ENCODE data around the gene RABL2A. TPM values are rescaled to one million over a fixed set of nuclear protein-coding genes. Genes with fewer than 3 reads are reported as not detected.

Gene RABL2A
- polyA plus RNA-seq, 2 of the 4 experiments (the other 2 are of a cell fraction), result 13.0 to 20.8 TPM

DNA sequence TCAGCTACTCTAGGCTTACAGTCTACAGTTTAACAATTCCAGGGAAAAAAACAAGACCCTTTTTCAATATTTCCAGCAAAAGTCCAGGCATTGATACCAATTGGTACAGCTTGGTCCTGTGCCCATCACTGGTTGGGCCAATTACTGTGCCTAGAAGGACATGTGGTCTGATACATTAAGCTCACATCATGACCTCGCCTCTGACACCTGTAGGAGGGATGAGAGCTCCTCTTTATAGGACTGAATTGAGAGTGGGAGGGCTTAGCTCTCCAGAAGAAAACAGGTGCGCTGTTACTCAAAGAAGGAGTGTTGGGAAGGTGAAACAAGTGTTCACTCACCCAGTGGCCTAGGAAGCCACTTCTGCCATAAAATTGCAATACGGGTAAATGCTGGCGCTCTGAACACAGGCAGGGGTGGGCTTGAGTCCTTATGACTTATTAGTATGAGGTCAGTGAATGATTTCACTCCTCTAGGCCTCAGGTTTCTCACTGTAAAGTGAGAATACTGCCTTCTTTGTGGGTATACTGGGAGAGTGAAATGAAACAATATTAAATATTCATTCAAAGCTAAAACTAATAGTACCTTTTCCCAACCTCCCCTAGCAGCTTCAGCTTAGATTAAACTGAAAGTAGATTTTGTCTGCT, 49.7 kb downstream of the RABL2A start:
- DNase-seq (ENCODE audit: low read depth in 1 of 2, low spot score in 1 of 2) (no peak), FAIRE-seq (no peak), ATAC-seq (no peak)
- 75% methylated on average over 4 of the region's 4 CpGs for WGBS (ENCODE audit: missing lambda C conversion rate)
- TF ChIP-seq, protein P1, sequence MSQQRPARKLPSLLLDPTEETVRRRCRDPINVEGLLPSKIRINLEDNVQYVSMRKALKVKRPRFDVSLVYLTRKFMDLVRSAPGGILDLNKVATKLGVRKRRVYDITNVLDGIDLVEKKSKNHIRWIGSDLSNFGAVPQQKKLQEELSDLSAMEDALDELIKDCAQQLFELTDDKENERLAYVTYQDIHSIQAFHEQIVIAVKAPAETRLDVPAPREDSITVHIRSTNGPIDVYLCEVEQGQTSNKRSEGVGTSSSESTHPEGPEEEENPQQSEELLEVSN (IDR thresholded peaks at IDR 0.05; ENCODE audit: borderline replicate concordance, low read depth), result no peak
- TF ChIP-seq RARB (CRISPR knock-in tag; IDR thresholded peaks at IDR 0.05) (no peak), HDAC2 (IDR thresholded peaks at IDR 0.05) (no peak), HEYL (CRISPR knock-in tag; IDR thresholded peaks at IDR 0.05) (no peak), EP300 (IDR thresholded peaks at IDR 0.05) (no peak), EHMT2 (IDR thresholded peaks at IDR 0.05; ENCODE audit: low read depth) (no peak), RNF2 (IDR thresholded peaks at IDR 0.05; ENCODE audit: borderline replicate concordance, low read depth) (no peak), CHD2 (IDR thresholded peaks at IDR 0.05; ENCODE audit: low read length, partially characterized antibody) (no peak), NR3C1 (IDR thresholded peaks at IDR 0.05) (no peak)
- TF ChIP-seq, protein P2, sequence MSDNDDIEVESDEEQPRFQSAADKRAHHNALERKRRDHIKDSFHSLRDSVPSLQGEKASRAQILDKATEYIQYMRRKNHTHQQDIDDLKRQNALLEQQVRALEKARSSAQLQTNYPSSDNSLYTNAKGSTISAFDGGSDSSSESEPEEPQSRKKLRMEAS (IDR thresholded peaks at IDR 0.05), result no peak
- POLR2A ChIA-PET, result no interaction called here
- no peak overlapping the region for H3K4me2 ChIP-seq
- H3K9me3 ChIP-seq, result no peaks in the 10 kb centered on the region
- H3K4me1 ChIP-seq, result no peaks in the 10 kb centered on the region
- CTCF ChIA-PET, result no interaction called here
- H3K27ac ChIP-seq, result no peak overlapping the region
- H3K4me3 ChIP-seq, result no peak overlapping the region

DNA sequence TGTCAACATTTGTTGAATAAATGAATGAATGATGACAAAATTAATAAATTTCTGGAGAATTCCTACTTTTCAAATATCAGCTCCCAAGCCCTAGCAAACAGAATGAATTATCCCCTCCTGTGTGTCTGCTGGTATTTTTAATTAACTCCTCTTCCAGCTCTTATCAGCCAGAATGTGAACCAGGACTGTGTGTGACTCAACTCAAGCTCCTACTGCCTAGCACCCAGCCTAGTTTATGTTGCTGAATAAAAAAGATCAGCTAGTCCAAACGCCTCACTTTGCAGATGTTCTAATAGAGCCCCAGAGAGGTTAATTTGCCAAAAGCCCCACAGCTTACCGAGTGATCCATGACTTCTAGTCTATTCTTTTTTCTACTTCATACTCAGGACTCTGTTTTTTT, 50.3 kb downstream of the RABL2A start:
- no peak for FAIRE-seq
- no peaks in the 10 kb centered on the region for H3K9me3 ChIP-seq
- no peak overlapping the region for H3K27ac ChIP-seq
- ChIA-PET POLR2A (no interaction called here), CTCF (no interaction called here)
- H3K4me3 ChIP-seq, result no peak overlapping the region
- DNase-seq (ENCODE audit: low read depth in 1 of 2, low spot score in 1 of 2), result no peak
- WGBS (ENCODE audit: missing lambda C conversion rate), result 37% methylated on average over 2 of the region's 2 CpGs
- no peak for ATAC-seq
- TF ChIP-seq, protein P2 (IDR thresholded peaks at IDR 0.05), result no peak
- TF ChIP-seq NPAS2 (CRISPR knock-in tag; IDR thresholded peaks at IDR 0.05; ENCODE audit: borderline replicate concordance) (no peak), SMC3 (IDR thresholded peaks at IDR 0.05) (no peak), HDAC2 (IDR thresholded peaks at IDR 0.05) (no peak), HOXB13 (CRISPR knock-in tag; IDR thresholded peaks at IDR 0.05; ENCODE audit: low read depth) (no peak), RFX5 (IDR thresholded peaks at IDR 0.05) (no peak), RARB (CRISPR knock-in tag; IDR thresholded peaks at IDR 0.05) (no peak), NFE2L2 (conservative IDR thresholded peaks at IDR 0.05; ENCODE audit: low read length) (no peak), HEYL (CRISPR knock-in tag; IDR thresholded peaks at IDR 0.05) (no peak), TP53 (CRISPR knock-in tag; IDR thresholded peaks at IDR 0.05) (no peak)
- TF ChIP-seq, protein P3, sequence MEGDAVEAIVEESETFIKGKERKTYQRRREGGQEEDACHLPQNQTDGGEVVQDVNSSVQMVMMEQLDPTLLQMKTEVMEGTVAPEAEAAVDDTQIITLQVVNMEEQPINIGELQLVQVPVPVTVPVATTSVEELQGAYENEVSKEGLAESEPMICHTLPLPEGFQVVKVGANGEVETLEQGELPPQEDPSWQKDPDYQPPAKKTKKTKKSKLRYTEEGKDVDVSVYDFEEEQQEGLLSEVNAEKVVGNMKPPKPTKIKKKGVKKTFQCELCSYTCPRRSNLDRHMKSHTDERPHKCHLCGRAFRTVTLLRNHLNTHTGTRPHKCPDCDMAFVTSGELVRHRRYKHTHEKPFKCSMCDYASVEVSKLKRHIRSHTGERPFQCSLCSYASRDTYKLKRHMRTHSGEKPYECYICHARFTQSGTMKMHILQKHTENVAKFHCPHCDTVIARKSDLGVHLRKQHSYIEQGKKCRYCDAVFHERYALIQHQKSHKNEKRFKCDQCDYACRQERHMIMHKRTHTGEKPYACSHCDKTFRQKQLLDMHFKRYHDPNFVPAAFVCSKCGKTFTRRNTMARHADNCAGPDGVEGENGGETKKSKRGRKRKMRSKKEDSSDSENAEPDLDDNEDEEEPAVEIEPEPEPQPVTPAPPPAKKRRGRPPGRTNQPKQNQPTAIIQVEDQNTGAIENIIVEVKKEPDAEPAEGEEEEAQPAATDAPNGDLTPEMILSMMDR (IDR thresholded peaks at IDR 0.05), result no peak
- no peaks in the 10 kb centered on the region for H3K4me1 ChIP-seq
- H3K4me2 ChIP-seq, result no peak overlapping the region

DNA sequence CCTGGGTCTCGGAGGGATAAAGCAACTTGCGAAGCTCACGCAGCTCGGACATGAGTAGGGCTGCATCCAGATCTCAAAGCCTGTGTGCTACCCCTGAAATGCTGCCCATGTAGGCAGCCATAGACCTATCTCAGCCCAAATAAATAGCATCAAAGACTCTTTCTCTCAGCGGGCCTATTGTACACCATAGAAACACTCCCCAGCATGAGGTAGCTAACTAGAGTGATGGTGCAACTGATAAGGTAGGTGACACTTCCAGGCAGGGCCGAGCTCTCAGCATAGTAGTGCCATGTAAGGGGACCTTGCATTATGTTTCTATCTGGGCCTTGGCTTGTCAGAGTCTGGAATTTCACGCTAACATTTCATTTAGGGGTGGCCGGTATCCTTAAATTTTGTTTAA, 52.4 kb downstream of the RABL2A start:
- H3K4me2 ChIP-seq, result no peak overlapping the region
- ChIA-PET POLR2A (no interaction called here), CTCF (no interaction called here)
- TF ChIP-seq SMC3 (IDR thresholded peaks at IDR 0.05), result no peak
- H3K4me3 ChIP-seq, result no peak overlapping the region
- H3K4me1 ChIP-seq, result no peaks in the 10 kb centered on the region
- WGBS (ENCODE audit: missing lambda C conversion rate), result 60% methylated on average over 8 of the region's 8 CpGs
- ATAC-seq (no peak), DNase-seq (ENCODE audit: low read depth in 1 of 2, low spot score in 1 of 2) (no peak), FAIRE-seq (no peak)
- no peak overlapping the region for H3K27ac ChIP-seq
- H3K9me3 ChIP-seq, result no peaks in the 10 kb centered on the region

DNA sequence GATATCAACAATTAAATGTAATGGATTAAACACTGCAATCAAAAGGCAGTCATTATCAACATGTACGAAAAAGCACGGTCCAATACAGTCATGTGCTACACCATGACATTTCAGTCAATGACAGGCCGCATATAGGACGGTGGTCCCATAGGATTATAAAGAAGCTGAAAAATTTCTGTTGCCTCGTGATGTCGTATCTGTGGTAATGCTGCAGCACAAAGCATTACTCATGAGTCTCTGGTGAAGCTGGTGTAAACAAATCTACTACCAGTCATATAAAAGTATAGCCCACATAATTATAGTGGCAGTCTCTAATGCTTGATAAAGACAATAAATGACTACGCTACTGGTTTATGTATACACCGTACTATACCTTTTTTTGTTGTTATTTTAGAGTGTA, 58.4 kb downstream of the RABL2A start:
- no peaks in the 10 kb centered on the region for H3K9me3 ChIP-seq
- H3K27ac ChIP-seq, result no peak overlapping the region
- H3K4me1 ChIP-seq, result no peaks in the 10 kb centered on the region
- no peak for ATAC-seq
- no peak for DNase-seq (ENCODE audit: low read depth in 1 of 2, low spot score in 1 of 2)
- H3K4me3 ChIP-seq, result no peak overlapping the region
- no peak for FAIRE-seq
- no peak overlapping the region for H3K4me2 ChIP-seq
- POLR2A ChIA-PET, result no interaction called here
- CTCF ChIA-PET, result no interaction called here
- 75% methylated on average over 8 of the region's 8 CpGs for WGBS (ENCODE audit: missing lambda C conversion rate)
- TF ChIP-seq NFE2L2 (conservative IDR thresholded peaks at IDR 0.05; ENCODE audit: low read length), result no peak
- no peak for TF ChIP-seq POLR2AphosphoS2 (conservative IDR thresholded peaks at IDR 0.05; ENCODE audit: low read length)
- TF ChIP-seq RCOR1 (IDR thresholded peaks at IDR 0.05; ENCODE audit: low read depth, low read length), result no peak
- no peak for TF ChIP-seq KDM5A (IDR thresholded peaks at IDR 0.05)
- TF ChIP-seq HOXB13 (CRISPR knock-in tag; IDR thresholded peaks at IDR 0.05; ENCODE audit: low read depth), result no peak
- TF ChIP-seq FOXS1 (CRISPR knock-in tag; IDR thresholded peaks at IDR 0.05), result no peak
- TF ChIP-seq, protein P4, sequence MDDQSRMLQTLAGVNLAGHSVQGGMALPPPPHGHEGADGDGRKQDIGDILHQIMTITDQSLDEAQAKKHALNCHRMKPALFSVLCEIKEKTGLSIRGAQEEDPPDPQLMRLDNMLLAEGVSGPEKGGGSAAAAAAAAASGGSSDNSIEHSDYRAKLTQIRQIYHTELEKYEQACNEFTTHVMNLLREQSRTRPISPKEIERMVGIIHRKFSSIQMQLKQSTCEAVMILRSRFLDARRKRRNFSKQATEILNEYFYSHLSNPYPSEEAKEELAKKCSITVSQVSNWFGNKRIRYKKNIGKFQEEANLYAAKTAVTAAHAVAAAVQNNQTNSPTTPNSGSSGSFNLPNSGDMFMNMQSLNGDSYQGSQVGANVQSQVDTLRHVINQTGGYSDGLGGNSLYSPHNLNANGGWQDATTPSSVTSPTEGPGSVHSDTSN (IDR thresholded peaks at IDR 0.05), result no peak
- TF ChIP-seq ZFP36 (IDR thresholded peaks at IDR 0.05; ENCODE audit: borderline replicate concordance, partially characterized antibody), result no peak
- TF ChIP-seq ZC3H11A (IDR thresholded peaks at IDR 0.05), result no peak
- TF ChIP-seq CBX2 (IDR thresholded peaks at IDR 0.05; ENCODE audit: borderline replicate concordance, low read depth), result no peak
- TF ChIP-seq, protein P5, sequence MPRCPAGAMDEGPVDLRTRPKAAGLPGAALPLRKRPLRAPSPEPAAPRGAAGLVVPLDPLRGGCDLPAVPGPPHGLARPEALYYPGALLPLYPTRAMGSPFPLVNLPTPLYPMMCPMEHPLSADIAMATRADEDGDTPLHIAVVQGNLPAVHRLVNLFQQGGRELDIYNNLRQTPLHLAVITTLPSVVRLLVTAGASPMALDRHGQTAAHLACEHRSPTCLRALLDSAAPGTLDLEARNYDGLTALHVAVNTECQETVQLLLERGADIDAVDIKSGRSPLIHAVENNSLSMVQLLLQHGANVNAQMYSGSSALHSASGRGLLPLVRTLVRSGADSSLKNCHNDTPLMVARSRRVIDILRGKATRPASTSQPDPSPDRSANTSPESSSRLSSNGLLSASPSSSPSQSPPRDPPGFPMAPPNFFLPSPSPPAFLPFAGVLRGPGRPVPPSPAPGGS (IDR thresholded peaks at IDR 0.05), result no peak

Measured in A549 (cell line).